ENCODE results near the gene CLEC20A. TPM values are rescaled to one million over a fixed set of nuclear protein-coding genes. Genes with fewer than 3 reads are reported as not detected.

The CLEC20A gene
- polyA plus RNA-seq, 1 donor (not counting 4 experiments of a cell fraction or from before 2014, with no cell fraction given) = not detected

GRCh38 chr1:178494569-178494971, 2.2 kb downstream of the CLEC20A start:
- Histone ChIP-seq H3K9me1 (ENCODE audit: control insufficient read depth, extremely low read depth, insufficient read depth, low read length) (no peaks in the 10 kb centered on the region), H2AFZ (ENCODE audit: control insufficient read depth, low read length) (no peak overlapping the region), H3K9ac (ENCODE audit: control insufficient read depth, extremely low read depth, insufficient read depth, low read length) (no peak overlapping the region), H3K27ac (ENCODE audit: control insufficient read depth, insufficient read depth, low read length) (no peak overlapping the region), H3K36me3 (ENCODE audit: control insufficient read depth in 2 of 2, extremely low read depth in 1 of 2, insufficient read depth in 2 of 2, low read length in 2 of 2) (no peaks in the 10 kb centered on the region), H3K79me2 (ENCODE audit: control insufficient read depth, insufficient read depth, low read length) (no peaks in the 10 kb centered on the region), H3K4me3 (ENCODE audit: control insufficient read depth in 2 of 3, extremely low read depth in 1 of 3, insufficient read depth in 2 of 3, low read depth in 1 of 3, low read length in 3 of 3) (no peak overlapping the region), H3K27me3 (ENCODE audit: control insufficient read depth, extremely low read depth, insufficient read depth, low read length) (no peaks in the 10 kb centered on the region), H3K4me1 (ENCODE audit: control insufficient read depth, extremely low read depth, insufficient read depth, low read length) (peaks cover 5% of the 10 kb centered on the region), H3K4me2 (ENCODE audit: control insufficient read depth, extremely low read depth, insufficient read depth, low read depth, low read length) (no peak overlapping the region), H3K9me3 (ENCODE audit: control insufficient read depth, low read depth, low read length) (no peaks in the 10 kb centered on the region), H4K20me1 (ENCODE audit: control insufficient read depth, extremely low read depth, insufficient read depth, low read length) (no peaks in the 10 kb centered on the region)
- DNase-seq (ENCODE audit: low read depth, low spot score) = no peak
- no peak for FAIRE-seq
- no peak for TF ChIP-seq EZH2 (IDR thresholded peaks at IDR 0.05; ENCODE audit: low read length)
- TF ChIP-seq CTCF (optimal IDR thresholded peaks at IDR 0.05 in 1 of 3, IDR thresholded peaks at IDR 0.05 in 1 of 3, conservative IDR thresholded peaks at IDR 0.05 in 1 of 3; ENCODE audit: extremely low read depth in 1 of 3, insufficient read depth in 2 of 3, low read length in 3 of 3) = no peak
- dilution Hi-C loops (cut with MboI; ENCODE audit: extremely low pct_ligation_motif_present, low sequenced_read_pairs) = no loop called here

- no peak overlapping the region for H2AFZ ChIP-seq (ENCODE audit: control insufficient read depth, low read length)
These were observed 3.4 kb downstream of the CLEC20A start for GRCh38 chr1:178493301-178493741.

More at GRCh38 chr1:178493301-178493741, 3.4 kb downstream of the CLEC20A start:
- DNase-seq (ENCODE audit: low read depth, low spot score) = no peak
- no peak overlapping the region for H3K4me2 ChIP-seq (ENCODE audit: control insufficient read depth, extremely low read depth, insufficient read depth, low read depth, low read length)
- no peaks in the 10 kb centered on the region for H3K9me3 ChIP-seq (ENCODE audit: control insufficient read depth, low read depth, low read length)
- H3K9ac ChIP-seq (ENCODE audit: control insufficient read depth, extremely low read depth, insufficient read depth, low read length) = no peak overlapping the region
- no peak for FAIRE-seq
- H3K4me3 ChIP-seq (ENCODE audit: control insufficient read depth in 2 of 3, extremely low read depth in 1 of 3, insufficient read depth in 2 of 3, low read depth in 1 of 3, low read length in 3 of 3) = no peak overlapping the region
- no peaks in the 10 kb centered on the region for H3K79me2 ChIP-seq (ENCODE audit: control insufficient read depth, insufficient read depth, low read length)
- H3K27me3 ChIP-seq (ENCODE audit: control insufficient read depth, extremely low read depth, insufficient read depth, low read length) = no peaks in the 10 kb centered on the region
- dilution Hi-C loops (cut with MboI; ENCODE audit: extremely low pct_ligation_motif_present, low sequenced_read_pairs) = no loop called here
- H3K4me1 ChIP-seq (ENCODE audit: control insufficient read depth, extremely low read depth, insufficient read depth, low read length) = peaks cover 2% of the 10 kb centered on the region
- H4K20me1 ChIP-seq (ENCODE audit: control insufficient read depth, extremely low read depth, insufficient read depth, low read length) = no peaks in the 10 kb centered on the region
- no peaks in the 10 kb centered on the region for H3K9me1 ChIP-seq (ENCODE audit: control insufficient read depth, extremely low read depth, insufficient read depth, low read length)
- no peaks in the 10 kb centered on the region for H3K36me3 ChIP-seq (ENCODE audit: control insufficient read depth in 2 of 2, extremely low read depth in 1 of 2, insufficient read depth in 2 of 2, low read length in 2 of 2)
- H3K27ac ChIP-seq (ENCODE audit: control insufficient read depth, insufficient read depth, low read length) = no peak overlapping the region
- TF ChIP-seq CTCF (optimal IDR thresholded peaks at IDR 0.05 in 1 of 3, IDR thresholded peaks at IDR 0.05 in 1 of 3, conservative IDR thresholded peaks at IDR 0.05 in 1 of 3; ENCODE audit: extremely low read depth in 1 of 3, insufficient read depth in 2 of 3, low read length in 3 of 3) (no peak), EZH2 (IDR thresholded peaks at IDR 0.05; ENCODE audit: low read length) (no peak)

All from keratinocyte (primary cell).